H1 (cell line): ENCODE results near the gene MATN1. TPM values are rescaled to one million over a fixed set of nuclear protein-coding genes. Genes with fewer than 3 reads are reported as not detected.
A peak's percentile ranks its signal among the peaks of the same experiment; 100 is the strongest.

Source experiments
- CTCF ChIA-PET: fragments of 300-600 bp; sonication (Branson Sonifier 250); formaldehyde crosslinking; loops from one replicate; lab custom pipeline; 2021; ENCODE audit not compliant: partially characterized antibody; lab: Charles Lee
- POLR2A ChIA-PET: fragments of 300-600 bp; sonication (Branson Sonifier 250); formaldehyde crosslinking; loops from one replicate; lab custom pipeline; 2021; ENCODE audit warnings: inconsistent platforms; ENCODE audit not compliant: partially characterized antibody; lab: Charles Lee
- DNase-seq, 2 experiments: peaks; one replicate each; pipeline versions ENCODE4 v3.0.0 to v3.0.0-alpha.2; 2010 to 2022; ENCODE audit warnings: low spot score in 2 of 2, low read depth in 1 of 2, mixed read lengths in 1 of 2
- FAIRE-seq: peaks from 2 replicates; lab custom pipeline; 2011; peaks lifted over from hg19 to GRCh38; lab: Jason Lieb, UNC
- H2AFZ ChIP-seq: 2 replicates; pipeline ENCODE4 v1.8.1; 2012; ENCODE audit warnings: low read length, inconsistent platforms
- H2AK5ac ChIP-seq: 2 replicates; pipeline ENCODE4 v1.6.1; 2013; ENCODE audit warnings: low read depth, low read length
- H2BK120ac ChIP-seq: replicated peaks from 2 replicates; pipeline ENCODE3; 2013; ENCODE audit warnings: low read depth, low read length, inconsistent platforms
- H2BK12ac ChIP-seq: 2 replicates; pipeline ENCODE4 v1.6.1; 2013; ENCODE audit warnings: low read depth, low read length
- H2BK15ac ChIP-seq: 2 replicates; pipeline ENCODE4 v1.6.1; 2013; ENCODE audit warnings: low read length
- H2BK20ac ChIP-seq: 2 replicates; pipeline ENCODE4 v1.6.1; 2013; ENCODE audit warnings: low read length
- H2BK5ac ChIP-seq: 2 replicates; pipeline ENCODE4 v1.6.1; 2013; ENCODE audit warnings: low read depth, low read length
- H3K14ac ChIP-seq: 2 replicates; pipeline ENCODE4 v1.6.1; 2013; ENCODE audit warnings: inconsistent platforms; ENCODE audit not compliant: insufficient read length
- H3K18ac ChIP-seq: 2 replicates; pipeline ENCODE4 v1.6.1; 2013; ENCODE audit warnings: low read length; ENCODE audit errors: extremely low read depth
- H3K23ac ChIP-seq: 2 replicates; pipeline ENCODE4 v1.6.1; 2013; ENCODE audit warnings: inconsistent platforms; ENCODE audit not compliant: insufficient read length
- H3K23me2 ChIP-seq: 2 replicates; pipeline ENCODE4 v1.6.1; 2013; ENCODE audit warnings: low read depth, low read length
- H3K27ac ChIP-seq: 2 replicates; pipeline ENCODE4 v1.6.1; 2011; ENCODE audit warnings: low read depth, low read length, inconsistent platforms
- H3K27me3 ChIP-seq, 4 experiments: replicated peaks in 1 of 4; 1 replicate in 1 of 4; 2 replicates in 3 of 4; pipeline versions ENCODE4 v1.6.1 to v1.8.1; 2011 to 2013; ENCODE audit warnings: low read length in 3 of 4, mild to moderate bottlenecking in 3 of 4, inconsistent platforms in 2 of 4, mixed read lengths in 2 of 4, moderate library complexity in 1 of 4; ENCODE audit not compliant: control insufficient read depth in 3 of 4, insufficient read depth in 3 of 4; ENCODE audit errors: extremely low read depth in 1 of 4
- H3K36me3 ChIP-seq, 4 experiments: 2 replicates each; pipeline versions ENCODE4 v1.6.1 to v1.8.1; 2011 to 2013; ENCODE audit warnings: mild to moderate bottlenecking in 4 of 4, low read length in 3 of 4, moderate library complexity in 2 of 4, control low read depth in 1 of 4, inconsistent platforms in 1 of 4; ENCODE audit not compliant: insufficient read depth in 4 of 4, control insufficient read depth in 2 of 4
- H3K4ac ChIP-seq: replicated peaks from 2 replicates; pipeline ENCODE3; 2013; ENCODE audit warnings: low read length, low read depth, mixed read lengths, inconsistent platforms; ENCODE audit not compliant: insufficient read length
- H3K4me1 ChIP-seq, 4 experiments: replicated peaks in 1 of 4; 1 replicate in 1 of 4; 2 replicates in 3 of 4; pipeline versions ENCODE4 v1.6.1 to v1.8.1; 2011 to 2013; ENCODE audit warnings: low read length in 3 of 4, inconsistent platforms in 2 of 4, mixed read lengths in 1 of 4; ENCODE audit not compliant: insufficient read depth in 4 of 4, control insufficient read depth in 3 of 4
- H3K4me2 ChIP-seq, 2 experiments: 2 replicates each; pipeline versions ENCODE4 v1.6.1 to v1.8.1; 2011 to 2013; ENCODE audit warnings: low read depth in 2 of 2, low read length in 2 of 2, control low read depth in 1 of 2, inconsistent platforms in 1 of 2, mild to moderate bottlenecking in 1 of 2; ENCODE audit not compliant: insufficient read depth in 1 of 2
- H3K4me3 ChIP-seq, 4 experiments: fragments of 200-600, 300-600 bp in 1 of 4; sonication (generic), shearing (Covaris generic), sonication (Bioruptor Twin) in 1 of 4; 2 replicates each; pipeline versions ENCODE4 v1.5.1 to v1.8.1; 2011 to 2016; ENCODE audit warnings: low read length in 4 of 4, low read depth in 3 of 4, control low read depth in 2 of 4, inconsistent platforms in 2 of 4, mild to moderate bottlenecking in 2 of 4, mixed read lengths in 1 of 4, moderate library complexity in 1 of 4; ENCODE audit not compliant: insufficient read depth in 2 of 4; ENCODE audit errors: extremely low read depth in 1 of 4
- H3K56ac ChIP-seq: replicated peaks from 2 replicates; pipeline ENCODE3; 2013; ENCODE audit warnings: low read depth, mild to moderate bottlenecking, mixed read lengths, low read length, inconsistent platforms; ENCODE audit not compliant: insufficient read length
- H3K79me1 ChIP-seq: 2 replicates; pipeline ENCODE4 v1.6.1; 2013; ENCODE audit warnings: low read depth, low read length, control low read depth
- H3K79me2 ChIP-seq, 2 experiments: 2 replicates each; pipeline versions ENCODE4 v1.6.1 to v1.8.1; 2012 to 2013; ENCODE audit warnings: low read length in 2 of 2, mild to moderate bottlenecking in 2 of 2, inconsistent platforms in 1 of 2; ENCODE audit not compliant: insufficient read depth in 2 of 2, control insufficient read depth in 1 of 2
- H3K9ac ChIP-seq, 4 experiments: replicated peaks in 1 of 4; 1 replicate in 1 of 4; 2 replicates in 3 of 4; pipeline versions ENCODE4 v1.6.1 to v1.8.1; 2011 to 2013; ENCODE audit warnings: low read depth in 3 of 4, low read length in 3 of 4, control low read depth in 2 of 4, mild to moderate bottlenecking in 2 of 4, moderate library complexity in 2 of 4, inconsistent platforms in 1 of 4; ENCODE audit errors: extremely low read depth in 1 of 4
- H3K9me3 ChIP-seq, 2 experiments: 2 replicates each; pipeline versions ENCODE4 v1.6.1 to v1.8.1; 2012 to 2013; ENCODE audit warnings: mild to moderate bottlenecking in 2 of 2, moderate library complexity in 2 of 2, control low read depth in 1 of 2, inconsistent platforms in 1 of 2, low read depth in 1 of 2, low read length in 1 of 2, mixed read lengths in 1 of 2; ENCODE audit not compliant: insufficient read depth in 2 of 2
- H4K20me1 ChIP-seq, 2 experiments: replicated peaks in 1 of 2; 2 replicates each; pipeline versions ENCODE3 to v1.8.1; 2011 to 2013; ENCODE audit warnings: inconsistent platforms in 2 of 2, low read length in 2 of 2, mild to moderate bottlenecking in 1 of 2; ENCODE audit not compliant: insufficient read depth in 2 of 2, control insufficient read depth in 1 of 2
- H4K5ac ChIP-seq: 2 replicates; pipeline ENCODE4 v1.6.1; 2013; ENCODE audit warnings: low read length, low read depth, mixed read lengths, inconsistent platforms; ENCODE audit not compliant: insufficient read length
- H4K8ac ChIP-seq: 2 replicates; pipeline ENCODE4 v1.8.0; 2013; ENCODE audit warnings: mild to moderate bottlenecking, moderate library complexity, low read length, inconsistent platforms; ENCODE audit not compliant: insufficient read depth; ENCODE audit errors: extremely low read depth
- H4K91ac ChIP-seq: replicated peaks from 2 replicates; pipeline ENCODE3; 2013; ENCODE audit warnings: low read length, mixed read lengths, inconsistent platforms; ENCODE audit not compliant: insufficient read length
- GTF2F1 ChIP-seq: IDR thresholded peaks from 2 replicates; pipeline ENCODE4 v1.6.1; 2012; ENCODE audit warnings: low read depth, low read length, improper control_type of control experiment, borderline replicate concordance
- JUND ChIP-seq: IDR thresholded peaks from 2 replicates; pipeline ENCODE4 v1.6.1; 2011; ENCODE audit warnings: mild to moderate bottlenecking, improper control_type of control experiment, low read length
- KDM5A ChIP-seq: fragments of 200-600 bp; IDR thresholded peaks from 2 replicates; pipeline ENCODE4 v1.7.1; 2012; ENCODE audit warnings: mild to moderate bottlenecking, low read length, inconsistent platforms, mixed read lengths
- MAFK ChIP-seq: IDR thresholded peaks from 2 replicates; pipeline ENCODE4 v1.6.1; 2012; ENCODE audit warnings: low read depth, mild to moderate bottlenecking, improper control_type of control experiment, low read length
- PHF8 ChIP-seq: fragments of 200-600 bp; sonication (generic); conservative IDR thresholded peaks from 2 replicates; pipeline ENCODE4 v1.7.1; 2012; ENCODE audit warnings: low read depth, mild to moderate bottlenecking, inconsistent platforms, low read length, moderate library complexity
- SIRT6 ChIP-seq: IDR thresholded peaks from one replicate; pipeline ENCODE4 v1.7.1; 2012; ENCODE audit warnings: low read length, inconsistent platforms
- SP1 ChIP-seq: IDR thresholded peaks from 2 replicates; pipeline ENCODE4 v1.6.1; 2011; ENCODE audit warnings: low read depth, low read length
- SP2 ChIP-seq: IDR thresholded peaks from 2 replicates; pipeline ENCODE4 v1.6.1; 2012; ENCODE audit warnings: mild to moderate bottlenecking, low read length, inconsistent platforms
- SRF ChIP-seq: IDR thresholded peaks from 2 replicates; pipeline ENCODE4 v1.6.1; 2011; ENCODE audit warnings: mild to moderate bottlenecking, low read depth, low read length, moderate library complexity
- TAF1 ChIP-seq: IDR thresholded peaks from 2 replicates; pipeline ENCODE4 v1.6.1; 2011; ENCODE audit warnings: mild to moderate bottlenecking, low read depth, low read length
- ZNF274 ChIP-seq: IDR thresholded peaks from 2 replicates; pipeline ENCODE4 v1.7.0; 2012; ENCODE audit warnings: low read length, borderline replicate concordance; ENCODE audit errors: extremely low read depth
- WGBS, 2 experiments: shearing (Covaris generic) in 1 of 2; methylation state at CpG; one replicate each; pipeline versions ENCODE4 v1.1.6 to v1.1.7; 2013 to 2015; ENCODE audit warnings: low lambda C conversion rate in 2 of 2, mixed read lengths in 2 of 2, inconsistent platforms in 1 of 2, low coverage in 1 of 2, missing lambda C conversion rate in 1 of 2; ENCODE audit not compliant: insufficient replicate concordance in 2 of 2, insufficient coverage in 1 of 2, insufficient read length in 1 of 2; ENCODE audit errors: extremely low coverage in 1 of 2, missing lambda C conversion rate in 1 of 2; 5-methylcytosine and 5-hydroxymethylcytosine counted together
- polyA plus RNA-seq, 7 experiments: library from polyadenylated mRNA; depleted of rRNA in 3 of 7; stranded (reverse) in 5 of 7; unstranded in 2 of 7; fragments of >200 nt in 5 of 7; fragments of 200-250 nt in 2 of 7; gene quantifications; 1 replicate in 5 of 7; 2 replicates in 1 of 7; 4 replicates in 1 of 7; pipeline versions ENCODE4 v1.2.1 to v1.2.3, GENCODE V29; 2011 to 2013; ENCODE audit warnings: missing spikeins in 2 of 7, mixed read lengths in 2 of 7
- total RNA-seq: library from RNA; stranded (reverse); fragmentation: NEBNext Ultra II Directional; extraction: Animal tissue kit (Norgen Biotek cat#: 25700); gene quantifications from 2 replicates; pipeline ENCODE4 v1.2.1, GENCODE V29; 2021
- TF ChIP-seq, protein P1 (sequence below): IDR thresholded peaks from 2 replicates; pipeline ENCODE4 v1.6.1; 2012; ENCODE audit warnings: low read length, inconsistent platforms

MATN1 gene
- total and polyA plus RNA-seq, 2 of the 8 experiments (the other 6 are each of a cell fraction or from before 2014, with no cell fraction given), result 0.12 to 0.28 TPM

DNA sequence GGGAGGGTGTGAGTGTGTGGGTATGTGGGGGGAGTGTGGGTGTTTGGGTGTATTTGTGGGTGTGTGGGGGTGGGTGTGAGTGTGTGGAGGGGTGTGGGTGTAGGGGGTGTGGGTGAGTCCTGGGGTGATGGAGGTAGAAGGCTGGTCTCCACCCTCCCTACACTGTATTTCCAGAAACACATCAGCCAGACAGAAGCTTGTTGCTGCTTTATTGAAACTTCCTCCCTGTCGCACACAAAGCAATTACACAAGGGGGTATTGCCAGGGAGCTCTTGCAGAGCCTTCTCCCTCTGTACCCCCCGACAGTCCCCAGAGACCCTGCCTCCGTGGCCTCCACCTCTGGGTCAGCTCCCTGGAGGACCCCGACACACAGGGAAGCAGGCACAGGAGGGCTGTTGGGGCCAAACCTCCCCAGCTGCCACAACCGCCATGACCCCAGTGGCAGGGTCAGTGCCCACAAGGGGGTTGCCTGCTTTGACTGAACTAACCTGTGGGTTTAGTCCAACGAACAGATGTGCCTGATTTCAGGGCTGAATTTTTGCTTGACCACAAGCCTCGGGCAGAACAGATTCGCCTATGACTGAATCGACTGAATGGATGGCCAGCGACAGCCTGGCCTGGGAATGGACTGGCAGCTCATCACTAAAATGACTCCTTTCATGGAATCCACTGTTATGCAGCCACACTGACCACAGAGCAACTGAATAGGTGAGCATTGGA is 9.1 kb upstream of the MATN1 start:
- WGBS, 2 experiments, result 82% methylated on average over 10 of the region's 10 CpGs; no CpG with 5 or more reads in 1 of the 2 experiments
- Histone ChIP-seq H4K91ac (no peak overlapping the region), H2AK5ac (no peak overlapping the region), H2BK120ac (no peak overlapping the region), H3K9me3 (no peaks in the 10 kb centered on the region), H3K27me3 (no peaks in the 10 kb centered on the region), H3K14ac (no peak overlapping the region), H2BK12ac (no peak overlapping the region), H3K4me1 (peaks cover 0 to 7% (median 2%) of the 10 kb centered on the region in 4 experiments; a peak in 4 of 7 replicates), H3K36me3 (no peaks in the 10 kb centered on the region), H3K27ac (no peak overlapping the region), H4K8ac (no peak overlapping the region), H3K4me3 (no peak overlapping the region), H2BK20ac (no peak overlapping the region), H3K56ac (no peak overlapping the region), H3K4me2 (no peak overlapping the region), H4K20me1 (no peaks in the 10 kb centered on the region), H2BK5ac (no peak overlapping the region), H3K4ac (no peak overlapping the region), H4K5ac (no peak overlapping the region), H3K9ac (no peak overlapping the region; a peak in 1 of 7 replicates), H2AFZ (0 out of 2 replicates have a peak overlapping the region, but pooled peaks have one; percentile 8), H3K23ac (no peak overlapping the region), H3K18ac (no peak overlapping the region), H3K79me2 (no peaks in the 10 kb centered on the region), H3K23me2 (peaks cover 4% of the 10 kb centered on the region; the same call in 1 of the 2 replicates), H3K79me1 (no peaks in the 10 kb centered on the region), H2BK15ac (0 out of 2 replicates have a peak overlapping the region, but pooled peaks have one; percentile 53)
- POLR2A ChIA-PET, result interaction anchor here (0.8 to 1.5 kb wide), 3 partner anchors 10 to 201 kb away, joined by 3 to 4 read pairs (median 3); no protein-coding TSS in a partner anchor
- no peak for DNase-seq
- TF ChIP-seq SRF (no peak), ZNF274 (no peak), KDM5A (no peak), GTF2F1 (no peak), SIRT6 (no peak), SP2 (no peak), PHF8 (no peak), TAF1 (no peak), JUND (no peak), MAFK (no peak), SP1 (no peak)
- TF ChIP-seq, protein P1, sequence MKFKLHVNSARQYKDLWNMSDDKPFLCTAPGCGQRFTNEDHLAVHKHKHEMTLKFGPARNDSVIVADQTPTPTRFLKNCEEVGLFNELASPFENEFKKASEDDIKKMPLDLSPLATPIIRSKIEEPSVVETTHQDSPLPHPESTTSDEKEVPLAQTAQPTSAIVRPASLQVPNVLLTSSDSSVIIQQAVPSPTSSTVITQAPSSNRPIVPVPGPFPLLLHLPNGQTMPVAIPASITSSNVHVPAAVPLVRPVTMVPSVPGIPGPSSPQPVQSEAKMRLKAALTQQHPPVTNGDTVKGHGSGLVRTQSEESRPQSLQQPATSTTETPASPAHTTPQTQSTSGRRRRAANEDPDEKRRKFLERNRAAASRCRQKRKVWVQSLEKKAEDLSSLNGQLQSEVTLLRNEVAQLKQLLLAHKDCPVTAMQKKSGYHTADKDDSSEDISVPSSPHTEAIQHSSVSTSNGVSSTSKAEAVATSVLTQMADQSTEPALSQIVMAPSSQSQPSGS, result no peak
- FAIRE-seq, result no peak
- CTCF ChIA-PET, result interaction anchor here (0.6 to 55.1 kb wide), 4 partner anchors 9 to 130 kb away, joined by 3 to 1640 read pairs (median 34); partner anchors contain the start of genes LAPTM5 and MATN1
